Measurements from ENCODE around the gene ARFGAP1. TPM values are rescaled to one million over a fixed set of nuclear protein-coding genes. Genes with fewer than 3 reads are reported as not detected.

ARFGAP1 gene
- total RNA-seq, 1 experiment from 2014 or later = 207 TPM

- H3K9me3 Mint-ChIP-seq = no peaks in the 10 kb centered on the region
- TF ChIP-seq ZSCAN18 (CRISPR knock-in tag; IDR thresholded peaks at IDR 0.05) (no peak), KAT7 (CRISPR knock-in tag; IDR thresholded peaks at IDR 0.05; ENCODE audit: borderline replicate concordance) (no peak), PRDM15 (CRISPR knock-in tag; IDR thresholded peaks at IDR 0.05) (no peak), TCF7 (CRISPR knock-in tag; IDR thresholded peaks at IDR 0.05; ENCODE audit: low read depth) (no peak), TEAD1 (CRISPR knock-in tag; IDR thresholded peaks at IDR 0.05) (no peak), JUN (CRISPR knock-in tag; IDR thresholded peaks at IDR 0.05) (no peak), GTF2I (CRISPR knock-in tag; conservative IDR thresholded peaks at IDR 0.05) (no peak), ARID4B (CRISPR knock-in tag; IDR thresholded peaks at IDR 0.05; ENCODE audit: borderline replicate concordance) (no peak), PREB (CRISPR knock-in tag; IDR thresholded peaks at IDR 0.05; ENCODE audit: borderline replicate concordance) (no peak), NR2C2 (CRISPR knock-in tag; IDR thresholded peaks at IDR 0.05) (no peak), OVOL2 (CRISPR knock-in tag; IDR thresholded peaks at IDR 0.05; ENCODE audit: borderline replicate concordance) (no peak), MYBL2 (CRISPR knock-in tag; IDR thresholded peaks at IDR 0.05) (no peak), NFATC4 (CRISPR knock-in tag; IDR thresholded peaks at IDR 0.05) (no peak), ZNF263 (CRISPR knock-in tag; IDR thresholded peaks at IDR 0.05; ENCODE audit: low read depth) (no peak), ZNF416 (CRISPR knock-in tag; IDR thresholded peaks at IDR 0.05) (no peak)
- no peak overlapping the region for H3K4me3 Mint-ChIP-seq
- DNase-seq (ENCODE audit: low spot score) (no peak), ATAC-seq (no peak)
- ChIA-PET POLR2A (interaction anchor here (0.7 kb wide), 1 partner anchor 990 kb away, joined by 4 read pairs; no protein-coding TSS in a partner anchor), CTCF (interaction anchor here (2.3 kb wide), 1 partner anchor 26 kb away, joined by 6 read pairs; no protein-coding TSS in a partner anchor)
- H3K4me1 Mint-ChIP-seq = peaks cover 26% of the 10 kb centered on the region
- no peak overlapping the region for H3K27ac Mint-ChIP-seq
- H3K27me3 Mint-ChIP-seq (ENCODE audit: low read depth) = peaks cover 10% of the 10 kb centered on the region
- no peaks in the 10 kb centered on the region for H3K36me3 Mint-ChIP-seq
Measured at GRCh38 chr20:63227260-63227659, 45.4 kb upstream of the ARFGAP1 start.

- H3K27ac Mint-ChIP-seq = no peak overlapping the region; the same call in 1 of the 2 replicates
- ATAC-seq = peak; percentile 30
- peaks cover 11% of the 10 kb centered on the region for H3K27me3 Mint-ChIP-seq (ENCODE audit: low read depth)
- H3K4me1 Mint-ChIP-seq = peaks cover 26% of the 10 kb centered on the region
- TF ChIP-seq SMAD3 (CRISPR knock-in tag; IDR thresholded peaks at IDR 0.05; ENCODE audit: borderline replicate concordance) (no peak), CDX4 (CRISPR knock-in tag; IDR thresholded peaks at IDR 0.05; ENCODE audit: borderline replicate concordance) (no peak), MXD4 (CRISPR knock-in tag; IDR thresholded peaks at IDR 0.05; ENCODE audit: borderline replicate concordance) (no peak), E2F1 (CRISPR knock-in tag; IDR thresholded peaks at IDR 0.05) (no peak)
- ChIA-PET POLR2A (no interaction called here), CTCF (interaction anchor here (0.6 to 1.0 kb wide), 5 partner anchors 18 to 150 kb away, joined by 3 to 5 read pairs (median 5); no protein-coding TSS in a partner anchor)
- H3K4me3 Mint-ChIP-seq = peak overlapping the region; percentile 35; the same call in 1 of the 2 replicates
- H3K36me3 Mint-ChIP-seq = no peaks in the 10 kb centered on the region
- H3K9me3 Mint-ChIP-seq = no peaks in the 10 kb centered on the region
- no peak for DNase-seq (ENCODE audit: low spot score)
Measured at GRCh38 chr20:63228806-63229205, 43.8 kb upstream of the ARFGAP1 start.
